GM20431 (cell line): Measurements from ENCODE around the gene NUP210L.
"Not testable (repeated sequence)": the region's sequence is repeated elsewhere in the genome, so short reads cannot be mapped to it uniquely, and the experiment has no call there.

ENCODE experiments used
- in situ Hi-C: fragments of 300-500 bp; cut with MseI, MboI; formaldehyde crosslinking; loops from one replicate; pipeline ENCODE4 v1.15.0; 2020; ENCODE audit warnings: low sequenced_read_pairs; ENCODE audit not compliant: unreplicated experiment

The NUP210L gene

DNA sequence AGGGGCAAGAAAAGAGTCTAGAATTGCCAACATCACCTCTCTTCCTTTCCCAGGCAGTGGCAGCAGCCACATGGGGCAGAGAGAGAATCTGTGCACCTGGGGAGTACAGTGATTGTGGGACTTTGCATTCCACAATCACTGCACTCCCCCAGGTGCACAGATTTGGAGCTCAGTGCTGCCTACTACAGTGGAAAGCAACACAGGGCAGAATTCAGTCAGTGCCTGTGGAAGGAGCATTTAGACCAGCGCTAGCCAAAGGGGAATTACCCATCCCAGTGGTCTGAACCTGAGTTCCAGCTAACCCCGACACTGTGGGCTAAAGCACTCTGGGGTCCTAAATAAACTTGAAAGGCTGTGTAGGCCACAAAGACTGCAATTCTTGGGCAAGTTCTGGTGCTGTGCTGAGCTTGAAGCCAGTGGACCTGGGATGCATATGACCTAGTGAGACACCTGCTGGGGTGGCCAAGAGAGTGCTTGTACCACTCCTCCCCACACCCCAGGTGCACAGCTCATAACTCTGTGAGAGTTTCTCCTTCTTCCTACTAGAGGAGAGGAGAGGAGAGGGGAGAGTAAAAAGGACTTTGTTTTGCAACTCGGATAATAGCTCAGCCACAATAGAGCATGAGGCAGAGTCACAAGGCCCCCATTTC lies 50.3 kb downstream of the NUP210L start:
- in situ Hi-C loops: no loop called here

DNA sequence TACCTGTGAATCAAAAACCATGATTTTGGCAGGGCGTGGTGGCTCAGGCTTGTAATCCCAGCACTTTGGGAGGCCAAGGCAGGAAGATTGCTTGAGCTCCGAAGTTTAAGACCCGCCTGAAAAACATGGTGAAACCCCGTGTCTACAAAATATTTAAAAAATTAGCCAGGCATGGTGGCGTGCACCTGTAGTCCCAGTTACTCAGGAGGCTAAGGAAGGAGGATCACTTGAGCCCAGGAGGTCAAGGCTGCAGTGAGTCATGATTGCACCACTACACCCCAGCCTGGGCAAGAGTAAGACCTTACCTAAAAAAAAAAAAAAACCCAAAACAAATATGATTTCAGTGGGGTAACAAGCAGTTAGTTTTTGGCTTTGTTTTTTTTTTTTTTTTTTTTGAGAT lies 54.7 kb downstream of the NUP210L start:
- in situ Hi-C loops: not testable (repeated sequence)

DNA sequence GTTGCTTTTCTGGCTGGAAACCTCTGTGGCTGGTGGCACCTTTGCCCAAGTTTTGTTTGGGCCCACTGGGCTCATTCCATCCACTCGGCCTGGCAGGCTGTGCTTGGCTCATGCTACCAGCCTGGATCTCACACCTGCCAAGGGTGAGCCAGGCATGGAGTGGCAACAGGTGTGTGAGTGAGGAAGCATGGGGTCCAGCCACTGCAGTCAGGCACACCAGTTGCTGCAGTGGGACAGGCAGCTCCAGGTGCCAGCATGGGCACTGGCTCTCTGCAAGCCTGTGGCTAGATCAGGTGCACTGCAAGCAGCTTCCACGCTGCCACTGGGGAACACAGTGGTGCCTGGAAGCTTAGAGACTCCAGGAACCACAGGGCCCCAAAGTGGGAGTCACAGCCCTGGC lies 57.0 kb downstream of the NUP210L start:
- in situ Hi-C loops: no loop called here

DNA sequence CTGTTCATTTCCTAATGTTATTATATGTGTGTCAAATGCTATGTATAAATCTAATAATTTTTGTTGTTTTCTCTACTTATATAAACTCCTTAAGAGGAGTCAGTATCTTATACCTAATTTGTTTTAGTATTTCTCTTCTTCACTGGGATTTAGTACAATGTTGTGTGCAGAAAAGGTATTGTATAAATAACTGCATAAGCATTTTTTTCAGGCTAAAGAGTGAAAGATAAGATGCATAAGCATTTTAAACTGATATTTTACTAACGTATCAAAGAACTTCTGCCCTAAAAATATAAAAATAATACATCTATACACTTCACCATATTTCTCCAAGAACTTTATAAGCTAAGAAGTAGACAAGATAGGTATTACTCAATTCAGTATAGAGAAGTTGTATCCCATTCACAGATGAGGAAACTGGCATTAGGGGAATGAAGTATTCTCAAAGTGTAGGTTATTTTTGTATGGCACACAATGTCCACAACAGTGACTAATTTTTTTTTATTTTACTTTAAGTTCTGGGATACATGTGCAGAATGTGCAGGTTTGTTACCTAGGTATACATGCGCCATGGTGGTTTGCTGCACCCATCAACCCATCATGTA lies 59.3 kb downstream of the NUP210L start:
- in situ Hi-C loops: no loop called here

DNA sequence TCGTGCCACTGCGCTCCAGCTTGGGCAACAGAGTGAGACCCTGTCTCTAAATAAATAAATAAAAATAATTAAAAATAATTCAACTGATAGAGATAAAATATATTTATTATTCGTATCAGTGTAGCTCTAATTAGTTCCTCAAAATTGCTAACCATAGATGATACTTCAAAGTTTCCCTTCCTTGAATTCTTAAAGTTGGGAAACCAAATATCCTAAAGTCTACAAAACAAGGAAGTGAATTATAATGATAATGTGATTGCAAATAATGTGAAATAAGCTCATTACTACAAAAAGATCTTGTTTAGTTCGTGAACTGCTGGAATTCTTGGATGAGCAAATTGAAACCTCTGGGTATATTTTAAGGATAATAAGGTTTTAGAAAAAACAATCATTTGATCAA lies 60.5 kb downstream of the NUP210L start:
- in situ Hi-C loops: no loop called here

DNA sequence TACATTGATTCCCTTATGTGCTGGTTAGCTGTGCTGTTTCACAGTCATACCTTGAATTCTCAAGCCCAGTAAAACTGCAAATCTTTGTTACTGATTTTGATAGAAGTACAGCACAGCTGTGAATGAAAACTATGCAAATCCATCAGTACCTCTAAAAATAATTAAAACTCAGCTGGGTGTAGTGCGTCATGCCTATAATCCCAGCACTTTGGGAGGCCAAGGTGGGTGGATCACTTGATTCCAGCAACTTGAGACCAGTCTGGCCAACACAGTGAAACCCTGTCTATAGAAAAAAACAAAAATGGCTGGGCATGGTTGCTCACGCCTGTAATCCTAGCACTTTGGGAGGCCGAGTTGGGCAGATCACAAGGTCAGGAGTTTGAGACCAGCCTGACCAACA lies 61.2 kb downstream of the NUP210L start:
- in situ Hi-C loops: no loop called here

DNA sequence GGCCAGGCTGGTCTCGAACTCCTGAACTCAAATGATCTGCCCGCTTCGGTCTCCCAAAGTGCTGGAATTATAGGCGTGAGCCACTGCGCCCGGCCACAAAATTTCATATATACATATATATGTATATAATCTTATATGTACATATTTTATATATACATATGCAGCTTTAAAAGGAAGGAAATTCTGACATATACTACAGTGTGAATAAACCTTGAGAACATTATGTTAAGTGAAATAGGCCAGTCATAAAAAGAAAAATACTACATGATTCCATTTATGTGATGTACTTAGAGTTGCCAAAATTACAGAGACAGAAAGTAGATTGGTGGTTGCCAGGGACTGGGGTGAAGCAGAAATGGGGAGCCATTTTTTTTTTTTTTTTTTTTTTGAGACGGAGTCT lies 63.2 kb downstream of the NUP210L start:
- in situ Hi-C loops: no loop called here

DNA sequence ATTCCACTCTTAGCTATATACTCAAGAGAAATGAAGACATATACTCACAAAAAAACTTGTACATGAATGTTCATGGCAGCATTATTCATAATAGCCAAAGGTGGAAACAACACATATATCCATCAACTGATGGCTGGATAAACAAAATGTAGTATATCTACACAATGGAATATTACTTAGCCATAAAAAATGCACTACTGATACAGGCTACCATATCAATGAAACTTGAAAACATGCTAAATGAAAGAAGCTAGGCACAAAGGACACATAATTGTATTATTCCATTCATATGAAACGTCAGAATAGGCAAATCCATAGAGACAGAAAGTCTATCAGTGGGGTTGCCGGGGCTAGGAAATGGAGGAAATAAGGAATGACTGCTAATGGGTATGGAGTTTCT lies 67.3 kb downstream of the NUP210L start:
- in situ Hi-C loops: no loop called here

DNA sequence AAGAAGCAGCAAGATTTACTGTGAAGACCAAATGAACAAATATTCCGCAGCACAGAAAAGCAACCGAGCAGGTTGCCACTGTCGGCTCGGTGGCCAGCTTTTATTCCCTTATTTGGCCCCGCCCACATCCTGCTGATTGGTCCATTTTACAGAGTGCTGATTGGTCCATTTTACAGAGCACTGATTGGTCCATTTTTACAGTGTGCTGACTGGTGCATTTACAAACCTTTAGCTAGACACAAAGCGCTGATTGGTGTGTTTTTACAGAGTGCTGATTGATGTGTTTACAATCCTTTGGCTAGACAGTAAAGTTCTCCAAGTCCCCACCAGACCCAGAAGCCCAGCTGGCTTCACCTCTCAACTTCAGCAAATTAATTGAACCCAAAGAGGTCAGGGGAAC lies 71.8 kb downstream of the NUP210L start:
- in situ Hi-C loops: not testable (repeated sequence)

DNA sequence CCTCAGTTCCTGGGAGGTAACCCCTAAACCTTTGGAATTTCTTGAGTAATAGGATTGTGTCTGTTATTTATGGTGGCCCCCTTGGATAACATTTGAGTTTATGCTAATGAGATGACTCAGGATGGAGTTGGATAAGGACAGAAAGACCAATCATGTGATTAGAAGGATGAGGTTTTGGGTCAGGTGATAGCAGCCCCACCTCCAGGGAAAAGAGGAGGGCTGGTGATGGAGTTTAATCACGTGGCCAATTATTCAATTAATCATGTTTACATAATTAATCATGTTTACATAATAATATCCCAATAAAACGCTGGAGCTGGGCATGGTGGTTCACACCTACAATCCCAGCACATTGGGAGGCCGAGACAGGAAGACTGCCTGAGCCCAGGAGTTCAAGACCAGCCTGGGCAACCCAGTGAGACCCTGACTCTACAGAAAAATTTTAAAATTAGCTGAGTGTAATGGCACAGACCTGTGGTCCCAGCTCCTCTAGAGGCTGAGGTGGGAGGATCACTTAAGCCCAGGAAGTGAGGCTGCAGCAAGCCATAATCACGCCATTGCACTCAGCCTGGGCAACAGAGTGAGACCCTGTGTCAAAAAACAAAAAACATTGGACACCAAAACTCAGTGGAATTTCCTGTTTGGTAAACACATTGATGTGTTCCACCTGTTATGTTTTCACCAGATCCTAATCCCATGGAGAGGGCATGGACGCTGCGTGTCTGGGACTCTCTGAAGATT lies 73.3 kb downstream of the NUP210L start:
- in situ Hi-C loops: no loop called here

DNA sequence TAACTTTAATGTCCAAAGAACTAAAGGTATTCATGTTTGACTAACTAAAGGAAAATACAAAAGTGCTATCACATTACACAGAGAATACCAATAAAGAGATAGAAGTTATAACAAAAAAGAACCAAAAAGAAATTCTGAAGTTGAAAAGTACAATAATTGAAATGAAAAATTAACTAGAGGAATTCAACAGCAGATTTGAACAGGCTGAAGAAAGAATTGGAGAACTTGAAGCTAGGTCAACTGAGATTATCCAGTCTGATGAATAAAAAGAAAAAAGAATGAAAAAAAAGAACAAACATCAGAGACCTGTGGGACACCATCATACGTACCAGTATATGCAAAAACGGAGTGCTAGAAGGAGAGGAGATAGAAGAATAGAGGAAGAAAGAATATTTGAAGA lies 78.5 kb downstream of the NUP210L start:
- in situ Hi-C loops: no loop called here

DNA sequence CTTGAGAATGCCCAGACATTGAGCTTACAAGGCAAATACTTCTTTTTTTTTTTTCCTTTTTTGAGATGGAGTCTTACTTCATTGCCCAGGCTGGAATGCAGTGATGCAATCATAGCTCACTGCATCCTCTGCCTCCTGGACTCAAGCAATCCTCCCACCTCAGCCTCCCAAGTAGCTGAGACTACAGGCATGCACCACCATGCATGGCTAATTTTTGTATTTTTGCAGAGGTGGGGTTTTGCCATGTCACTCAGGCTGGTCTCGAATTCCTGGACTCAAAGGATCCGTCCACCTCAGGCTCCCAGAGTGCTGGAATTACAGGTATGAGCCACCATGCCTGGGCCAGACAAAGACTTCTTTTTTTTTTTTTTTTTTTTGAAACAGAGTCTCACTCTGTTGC lies 79.1 kb downstream of the NUP210L start:
- in situ Hi-C loops: no loop called here

DNA sequence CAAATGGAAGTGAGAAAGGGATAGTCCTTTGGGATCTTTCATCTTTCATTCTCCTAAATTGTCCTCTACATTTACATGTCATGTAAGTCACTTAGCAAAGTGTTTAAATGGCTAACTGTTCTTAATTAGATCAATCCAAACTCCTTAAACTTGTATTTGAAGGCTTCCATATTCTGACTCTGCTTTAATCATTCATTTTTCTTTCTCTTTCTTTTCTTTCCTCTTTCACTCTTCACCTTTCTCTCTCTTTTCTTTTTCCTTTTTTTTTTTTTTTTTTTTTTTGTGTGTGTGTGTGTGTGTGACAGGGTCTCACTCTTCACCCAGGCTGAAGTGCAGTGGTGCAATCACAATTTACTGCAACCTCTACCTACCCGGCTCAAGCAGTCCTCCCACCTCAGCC lies 92.6 kb downstream of the NUP210L start:
- in situ Hi-C loops: no loop called here

DNA sequence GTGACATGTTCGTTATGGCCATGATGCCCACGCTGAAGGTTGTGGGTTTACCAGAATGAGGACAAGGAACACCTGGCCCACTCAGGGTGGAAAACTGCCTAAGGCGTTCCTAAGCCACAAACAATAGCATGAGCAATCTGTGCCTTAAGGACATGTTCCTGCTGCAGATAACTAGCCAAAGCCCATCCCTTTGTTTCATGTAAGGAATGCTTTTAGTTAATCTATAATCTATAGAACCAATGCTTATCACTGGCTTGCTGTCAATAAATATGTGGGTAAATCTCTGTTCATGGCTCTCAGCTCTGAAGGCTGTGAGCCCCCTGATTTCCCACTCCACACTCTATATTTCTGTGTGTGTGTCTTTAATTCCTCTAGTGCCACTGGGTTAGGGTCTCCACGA lies 107.4 kb downstream of the NUP210L start:
- in situ Hi-C loops: not testable (repeated sequence)

DNA sequence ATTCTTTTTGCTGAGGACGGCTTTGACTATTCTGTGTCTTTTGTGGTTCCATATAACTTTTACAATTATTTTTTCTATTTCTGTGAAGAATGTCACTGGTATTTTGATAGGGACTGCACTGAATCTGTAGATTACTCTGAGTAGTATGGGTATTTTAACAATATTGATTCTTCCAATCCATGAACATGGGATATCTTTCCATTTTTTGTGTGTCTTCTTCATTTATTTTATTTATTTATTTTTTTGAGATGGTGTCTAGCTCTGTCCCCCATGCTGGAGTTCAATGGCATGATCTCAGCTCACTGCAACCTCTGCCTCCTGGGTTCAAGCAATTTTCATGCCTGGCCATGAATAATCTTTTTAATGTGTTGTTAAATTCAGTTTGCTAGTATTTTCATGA lies 121.2 kb downstream of the NUP210L start:
- in situ Hi-C loops: not testable (repeated sequence)

DNA sequence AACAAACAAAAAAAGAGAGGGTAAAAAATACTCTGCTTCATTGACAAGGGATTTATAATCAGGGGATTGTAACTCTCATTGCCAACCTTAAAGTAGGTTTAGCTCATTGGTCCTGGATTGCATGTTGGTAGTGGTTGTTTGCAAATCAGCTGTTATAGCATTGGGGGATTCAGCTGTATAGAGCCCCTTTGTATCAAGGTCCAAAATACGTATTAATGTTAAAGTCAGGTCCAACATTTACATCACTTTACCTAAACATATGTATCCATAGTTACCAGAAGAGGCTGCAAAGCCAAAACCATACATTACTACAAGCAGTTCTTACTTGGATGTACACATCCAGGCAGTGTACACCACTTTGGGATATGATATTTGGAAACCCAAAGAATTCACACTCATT lies 134.9 kb downstream of the NUP210L start:
- in situ Hi-C loops: no loop called here

DNA sequence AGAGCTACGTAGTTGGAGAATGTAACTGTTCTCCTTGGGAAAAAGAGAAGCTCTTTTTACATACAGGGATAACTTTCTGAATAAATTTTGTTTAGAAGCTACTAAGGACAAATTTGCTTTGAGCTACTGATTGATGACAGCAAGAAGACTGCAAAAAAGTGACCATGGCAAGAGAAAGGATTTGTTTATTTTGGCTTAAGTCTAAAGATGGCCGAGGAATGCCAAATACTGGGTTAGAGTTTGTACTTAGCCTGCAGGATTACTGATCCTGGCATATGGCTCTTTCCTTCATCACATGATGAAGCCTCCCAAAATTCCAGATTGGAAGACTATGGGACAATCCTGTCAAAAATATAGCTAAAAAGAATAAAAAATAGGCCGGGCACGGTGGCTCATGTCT lies 135.6 kb downstream of the NUP210L start:
- in situ Hi-C loops: no loop called here

DNA sequence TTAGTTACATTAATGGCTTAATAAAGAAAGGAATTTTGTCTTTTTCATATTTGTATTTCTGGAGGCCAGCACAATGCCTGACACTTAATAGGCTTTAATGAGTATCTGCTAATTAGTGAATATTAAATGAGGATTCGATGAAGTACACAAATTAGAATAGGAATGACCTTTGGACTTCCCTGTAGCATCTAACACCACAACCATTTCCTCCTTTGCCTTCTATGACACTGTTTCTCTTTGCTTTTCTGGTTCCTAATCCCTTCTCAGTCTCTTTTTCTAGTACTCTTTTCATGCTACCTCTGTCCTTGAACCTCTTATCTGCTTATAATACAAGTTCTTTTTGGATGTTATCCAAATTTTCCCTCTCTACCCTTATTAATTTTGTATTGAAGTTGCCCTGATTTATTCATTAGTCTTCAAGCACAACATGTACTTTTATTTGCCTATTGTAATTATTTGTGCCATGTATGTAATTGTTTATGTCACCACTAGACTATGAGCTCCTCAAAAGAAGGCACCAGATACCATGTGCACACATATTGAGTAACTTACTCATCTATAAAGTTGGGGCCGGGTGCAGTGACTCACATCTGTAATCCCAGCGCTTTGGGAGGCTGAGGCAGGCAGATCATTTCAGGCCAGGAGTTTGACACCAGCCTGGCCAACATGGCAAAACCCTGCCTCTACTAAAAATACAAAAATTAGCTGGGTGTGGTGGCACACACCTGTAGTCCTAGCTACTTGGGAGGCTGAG lies 140.5 kb downstream of the NUP210L start:
- in situ Hi-C loops: no loop called here

DNA sequence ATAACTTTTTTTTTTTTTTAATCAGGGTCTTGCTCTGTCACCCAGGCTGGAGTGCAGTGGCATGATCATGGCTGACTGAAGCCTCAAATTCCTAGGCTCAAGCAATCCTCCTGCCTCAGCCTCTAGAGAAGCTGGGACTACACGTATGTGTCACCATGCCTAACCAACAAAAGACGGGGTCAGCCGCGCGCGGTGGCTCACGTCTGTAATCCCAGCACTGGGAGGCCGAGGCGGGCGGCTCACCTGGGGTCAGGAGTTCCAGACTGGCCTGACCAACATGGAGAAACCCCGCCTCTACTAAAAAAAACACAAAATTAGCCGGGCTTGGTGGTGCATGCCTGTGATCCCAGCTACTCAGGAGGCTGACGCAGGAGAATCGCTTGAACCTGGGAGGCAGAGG lies 142.3 kb downstream of the NUP210L start:
- in situ Hi-C loops: not testable (repeated sequence)

DNA sequence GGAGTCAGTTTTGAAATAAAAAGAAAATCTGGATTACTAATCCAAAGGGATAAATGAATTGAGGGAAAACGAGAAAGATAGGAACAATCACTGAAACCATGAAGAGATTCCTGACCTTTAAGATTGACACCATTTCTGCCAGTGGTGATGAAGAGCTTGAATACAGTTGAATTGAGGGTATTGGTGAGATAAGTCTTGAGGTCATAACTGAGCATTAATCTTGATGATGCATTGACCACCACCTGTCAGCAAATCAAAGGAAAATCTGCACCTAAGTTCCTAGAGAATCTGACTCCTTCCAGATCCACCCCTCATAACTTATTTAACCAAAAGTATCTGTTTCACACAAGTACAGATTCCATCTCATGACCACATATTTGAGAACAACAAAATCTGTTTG lies 142.7 kb downstream of the NUP210L start:
- in situ Hi-C loops: no loop called here

DNA sequence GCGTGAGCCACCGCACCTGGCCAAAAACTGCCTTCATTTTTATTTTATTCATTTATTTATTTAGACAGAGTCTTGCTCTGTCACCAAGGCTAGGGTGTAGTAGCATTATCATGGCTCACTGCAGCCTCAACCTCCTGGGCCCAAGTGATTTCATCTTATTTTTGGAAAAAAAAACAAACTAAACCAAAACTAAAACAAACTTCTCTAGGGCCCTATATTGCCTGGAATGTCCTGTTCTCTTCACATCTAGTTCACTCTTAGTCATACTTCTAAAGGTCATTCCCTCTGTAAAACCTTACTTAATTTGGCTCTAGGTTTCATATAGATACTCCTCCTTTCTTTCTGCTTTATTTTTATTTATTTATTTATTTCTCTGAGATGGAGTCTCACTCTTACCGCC lies 148.7 kb downstream of the NUP210L start:
- in situ Hi-C loops: no loop called here
